COLO829 (cell line): ENCODE measurements around the gene GLIS2.
"Not testable (repeated sequence)": the region's sequence is repeated elsewhere in the genome, so short reads cannot be mapped to it uniquely, and the experiment has no call there.

Experiments used
- DNase-seq: peaks from one replicate; pipeline ENCODE4 v3.0.0; 2012; ENCODE audit warnings: low spot score

GLIS2 gene

DNA sequence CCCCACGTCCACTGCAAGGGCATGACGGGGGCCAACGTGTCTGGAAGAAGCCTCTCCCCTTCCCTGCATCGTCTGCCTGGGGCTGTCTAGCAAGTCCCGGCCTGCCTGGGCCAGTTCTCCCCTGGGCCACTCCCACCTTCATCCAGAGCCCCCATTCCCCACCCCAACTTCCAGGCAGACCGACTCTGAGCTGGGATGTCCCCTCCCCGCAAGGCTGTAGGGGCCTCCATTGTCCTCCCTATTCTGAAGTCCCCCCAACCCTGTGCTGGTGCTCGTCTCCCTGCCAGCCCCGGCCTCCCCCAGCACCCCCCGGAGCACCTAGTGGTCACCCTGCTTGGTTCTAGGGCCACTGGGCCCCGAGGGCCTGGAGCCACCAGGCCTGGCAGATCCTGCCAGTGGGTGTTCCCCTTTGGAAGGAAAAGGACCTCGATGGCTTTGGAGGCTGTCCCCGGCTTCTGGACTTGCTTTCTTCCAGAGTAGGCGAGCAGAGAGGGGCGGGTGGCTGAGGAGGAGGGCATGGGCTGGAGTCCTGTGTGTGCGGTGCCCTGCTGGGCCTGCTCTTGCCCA, 4.8 kb downstream of the GLIS2 start:
- no peak for DNase-seq

DNA sequence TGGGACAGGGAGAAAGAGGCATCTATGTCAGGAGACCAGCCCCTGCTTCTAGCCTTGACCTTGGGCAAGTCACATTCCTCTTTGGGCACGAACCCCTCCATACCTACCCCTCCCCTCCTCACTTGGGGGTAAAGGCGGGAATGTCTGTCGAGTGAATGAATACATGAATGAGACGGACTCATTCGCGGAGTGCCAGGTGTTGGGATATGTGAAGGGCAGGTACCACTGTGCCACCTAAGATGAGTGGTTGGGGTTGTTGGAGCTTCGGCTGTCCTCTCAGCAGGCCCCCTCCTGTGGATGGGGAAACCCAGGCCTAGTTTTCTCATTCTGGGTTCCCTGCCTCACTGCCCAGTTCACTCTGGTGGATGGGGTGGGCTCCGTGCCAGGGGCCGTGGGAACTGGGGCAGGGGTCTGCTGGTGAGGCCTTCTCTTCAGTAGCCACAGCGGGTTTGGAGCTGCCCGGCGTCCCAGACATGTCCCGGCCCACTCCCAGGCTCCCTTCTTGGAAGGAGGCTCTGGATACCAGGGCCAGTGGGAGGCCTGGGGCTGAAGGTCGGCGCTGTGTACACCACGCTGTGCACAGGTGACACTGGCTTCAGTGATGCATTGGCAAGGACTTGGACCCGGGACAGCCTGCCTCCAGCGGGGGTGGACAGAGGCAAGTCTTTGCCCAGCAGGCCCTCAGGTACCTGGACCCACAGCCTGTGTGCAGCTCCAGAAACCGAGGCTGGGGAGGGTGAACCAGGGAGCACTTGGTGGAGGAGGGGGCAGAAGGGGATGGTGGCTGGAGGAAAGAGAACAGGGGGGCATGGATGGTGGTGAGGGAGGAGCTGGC, 5.6 kb downstream of the GLIS2 start:
- no peak for DNase-seq

DNA sequence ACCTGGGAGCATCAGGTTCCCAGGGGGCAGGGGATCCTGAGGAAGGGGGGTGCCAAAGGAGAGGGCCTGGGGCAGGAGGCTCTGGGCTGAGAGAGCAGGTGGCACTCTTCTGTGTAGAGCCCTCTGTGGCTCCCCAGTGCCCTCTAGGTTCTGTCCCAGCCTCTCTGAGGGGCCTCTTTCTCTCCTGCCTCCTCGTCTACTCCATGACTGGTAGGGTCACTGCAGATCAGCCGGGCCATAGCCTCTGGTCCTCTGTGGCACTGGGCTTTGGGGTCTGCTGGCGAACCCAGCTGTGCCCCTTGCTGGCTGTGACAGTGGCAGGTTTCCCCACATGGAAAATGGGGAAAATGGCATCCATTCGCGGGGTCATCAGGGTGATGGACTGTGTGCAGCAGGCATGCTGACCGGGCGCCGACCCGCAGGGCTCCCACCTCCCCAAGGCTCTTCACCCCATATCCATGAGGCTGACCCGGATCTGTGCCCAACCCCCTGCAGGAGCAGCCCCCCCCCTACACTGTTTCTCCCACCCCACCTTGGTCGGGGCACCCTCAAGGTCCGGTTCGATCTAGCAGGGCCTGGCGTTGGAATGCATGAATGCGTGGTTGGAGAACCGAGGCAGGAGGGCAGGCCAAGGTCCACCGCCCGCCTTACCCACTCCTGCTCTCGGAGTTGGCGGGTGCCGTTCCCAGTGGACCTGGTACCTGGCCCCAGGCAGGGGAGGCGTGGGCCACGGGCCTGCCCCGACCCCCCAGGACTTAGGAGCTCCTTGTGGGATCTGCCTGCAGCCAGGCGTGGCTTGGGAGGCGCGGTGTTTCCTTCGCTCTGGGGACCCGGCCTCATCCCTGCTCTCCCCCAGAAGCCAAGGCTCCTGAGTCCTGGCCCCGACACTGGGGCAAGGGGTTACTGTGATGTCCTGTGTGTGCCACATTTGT, 6.5 kb downstream of the GLIS2 start:
- no peak for DNase-seq

DNA sequence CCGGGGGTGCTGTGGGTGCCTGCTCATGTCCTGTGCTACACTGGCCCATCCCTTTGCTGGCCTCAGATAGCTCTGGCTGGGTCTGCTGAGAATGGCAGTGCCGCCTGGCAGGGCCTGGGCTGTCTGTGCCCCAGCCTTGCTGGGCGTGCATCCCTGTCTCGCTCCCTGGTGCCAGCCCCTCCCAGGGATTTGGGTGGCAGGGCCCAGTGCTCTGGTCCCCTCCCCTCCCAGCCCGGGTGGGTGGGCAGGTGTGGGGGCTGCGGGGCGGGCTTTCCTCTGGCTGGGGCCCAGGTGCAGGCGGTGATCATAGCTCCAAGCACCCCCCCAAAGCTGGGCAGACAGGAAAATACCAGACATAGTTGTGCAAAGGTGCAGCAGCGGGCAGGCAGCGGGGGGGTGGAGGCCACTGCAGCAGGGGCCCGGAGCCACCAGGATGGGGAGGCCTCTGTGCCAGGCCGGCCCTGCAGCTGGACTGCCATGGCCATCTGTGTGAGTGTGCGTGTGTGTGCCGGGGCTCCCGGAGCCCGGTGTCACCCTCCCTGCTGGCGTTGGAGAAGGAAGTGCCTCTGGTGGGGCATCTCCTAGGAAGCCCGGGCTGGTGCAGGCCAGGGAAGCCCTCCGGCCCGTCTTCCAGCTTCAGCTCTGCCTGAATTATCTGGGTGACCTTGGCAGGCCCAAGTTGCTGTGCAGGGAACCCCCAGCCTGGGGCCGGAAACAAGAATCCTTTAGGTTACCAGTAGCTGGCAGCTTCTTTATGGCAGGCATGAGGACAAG, 7.4 kb downstream of the GLIS2 start:
- DNase-seq: no peak

DNA sequence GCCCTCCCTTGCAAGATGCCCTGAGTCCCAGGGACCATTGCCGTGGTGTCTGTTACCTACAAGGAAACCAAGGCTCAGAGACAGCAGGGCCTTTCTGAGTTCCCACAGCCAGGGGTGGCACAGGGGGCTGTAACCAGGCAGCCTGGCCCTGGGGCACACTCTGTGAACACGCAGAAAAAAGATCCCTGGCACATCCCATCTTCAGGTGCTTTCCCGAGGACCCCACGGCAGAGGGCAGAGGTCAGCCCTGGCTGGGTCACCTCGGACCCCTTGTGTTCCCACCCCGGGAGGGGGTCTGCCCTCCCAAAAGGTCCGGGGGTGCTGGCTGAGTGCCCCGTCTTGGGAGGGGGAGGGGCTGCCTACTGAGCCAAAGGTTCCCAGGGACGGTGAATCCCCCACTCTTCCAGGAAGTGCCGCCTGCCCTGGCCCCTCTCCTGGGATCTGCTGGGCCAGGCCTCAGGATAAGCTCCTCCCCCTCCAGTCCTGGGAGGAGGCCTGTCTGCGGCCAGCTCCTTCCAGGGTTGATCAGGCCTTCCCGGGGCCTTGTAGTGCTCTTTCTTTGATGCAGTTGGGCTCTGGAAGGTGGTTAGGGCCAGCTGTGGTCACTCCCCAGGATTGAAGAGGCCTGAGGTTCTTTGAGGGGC, 8.1 kb downstream of the GLIS2 start:
- DNase-seq: peak; percentile 48

DNA sequence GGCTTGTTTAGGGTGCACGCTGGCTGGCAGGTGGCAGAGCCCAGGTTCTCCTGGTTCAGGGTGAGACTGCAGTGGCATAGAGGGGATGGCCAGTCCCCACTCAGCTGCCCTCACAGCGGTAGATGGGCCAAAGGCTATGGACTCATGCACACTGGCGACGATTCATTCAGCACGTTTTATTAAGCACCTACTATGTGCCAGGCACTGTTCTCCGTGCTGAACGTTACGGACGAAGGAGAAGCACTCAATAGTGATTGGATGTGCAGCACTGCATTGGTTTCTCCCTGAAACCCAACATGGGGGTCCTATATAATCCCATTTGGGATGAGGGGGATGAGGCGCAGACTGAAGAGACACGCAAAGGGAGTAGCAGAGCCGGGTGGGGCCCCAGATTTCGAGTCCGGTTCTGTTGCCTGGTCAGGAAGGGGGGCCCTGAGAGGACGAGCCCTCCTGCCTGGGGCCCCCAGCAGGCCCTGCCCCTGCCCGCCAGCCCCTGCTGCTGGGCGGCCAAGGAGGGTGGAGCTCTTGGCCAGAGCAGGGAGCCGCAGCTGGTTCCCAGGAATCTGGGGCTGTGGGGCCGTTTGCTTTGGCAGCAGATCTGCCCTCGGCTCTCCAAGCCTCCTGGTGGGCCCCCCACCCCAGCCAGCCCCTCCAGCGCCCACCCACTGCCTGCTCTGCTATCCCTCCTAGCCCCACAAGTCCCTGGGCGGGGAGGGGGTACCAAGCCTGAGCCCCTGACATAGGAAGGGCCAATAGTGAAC, 8.8 kb downstream of the GLIS2 start:
- DNase-seq: no peak

DNA sequence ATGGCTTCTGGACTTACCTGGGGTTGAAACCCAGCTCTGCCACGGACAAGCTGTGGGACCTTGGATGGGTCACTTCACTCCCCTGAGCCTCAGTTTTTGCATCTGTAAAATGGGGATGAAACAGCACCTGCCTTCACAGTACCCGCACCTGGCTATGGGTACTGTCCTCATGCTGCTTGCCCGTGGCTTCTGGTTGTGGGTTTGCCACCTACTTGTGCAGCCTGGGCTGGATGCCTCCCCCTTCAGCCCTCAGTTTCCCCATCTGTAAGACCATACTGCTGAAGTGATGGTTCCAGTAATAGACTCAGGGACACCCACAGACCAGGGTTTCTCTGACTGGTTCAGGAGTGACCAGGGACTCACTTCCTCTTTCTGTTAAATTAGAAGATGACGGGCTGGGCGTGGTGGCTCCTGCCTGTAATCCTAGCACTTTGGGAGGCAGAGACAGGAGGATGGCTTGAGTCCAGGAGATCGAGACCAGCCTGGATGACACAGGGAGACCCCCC, 9.4 kb downstream of the GLIS2 start:
- no peak for DNase-seq

DNA sequence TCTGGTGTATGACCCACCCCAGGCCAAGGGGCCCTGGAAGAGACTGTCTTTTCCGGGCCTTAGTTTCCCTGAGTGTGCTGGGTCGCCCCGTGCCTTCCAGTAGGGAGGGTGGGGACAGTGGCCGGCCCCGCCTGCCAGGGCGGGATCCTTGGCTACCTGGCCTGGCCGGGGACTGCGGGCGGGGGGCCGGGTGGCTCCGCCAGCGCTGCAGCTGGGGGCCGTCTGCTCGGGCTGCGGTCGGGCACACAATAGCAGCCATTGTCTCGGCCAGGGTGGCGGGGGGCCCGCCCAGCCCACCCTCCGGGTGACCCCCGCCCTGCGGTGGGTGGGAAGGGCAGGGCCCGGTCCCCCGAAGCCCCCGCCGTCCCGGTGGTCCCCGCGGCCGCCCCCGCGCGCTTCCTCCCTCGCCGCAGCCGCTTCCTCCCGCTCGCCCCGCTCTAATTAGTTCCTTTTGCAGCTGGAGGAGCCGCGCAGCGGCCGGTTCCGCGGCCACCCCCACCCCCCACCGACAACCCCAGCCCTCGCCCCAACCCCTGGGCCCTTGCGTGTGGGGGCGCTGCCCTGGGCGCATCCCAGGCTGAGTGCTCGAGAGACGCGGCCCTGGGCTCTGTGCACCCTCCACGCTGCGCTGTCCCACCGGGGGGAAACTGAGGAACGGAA, 11.6 kb downstream of the GLIS2 start:
- DNase-seq: no peak

DNA sequence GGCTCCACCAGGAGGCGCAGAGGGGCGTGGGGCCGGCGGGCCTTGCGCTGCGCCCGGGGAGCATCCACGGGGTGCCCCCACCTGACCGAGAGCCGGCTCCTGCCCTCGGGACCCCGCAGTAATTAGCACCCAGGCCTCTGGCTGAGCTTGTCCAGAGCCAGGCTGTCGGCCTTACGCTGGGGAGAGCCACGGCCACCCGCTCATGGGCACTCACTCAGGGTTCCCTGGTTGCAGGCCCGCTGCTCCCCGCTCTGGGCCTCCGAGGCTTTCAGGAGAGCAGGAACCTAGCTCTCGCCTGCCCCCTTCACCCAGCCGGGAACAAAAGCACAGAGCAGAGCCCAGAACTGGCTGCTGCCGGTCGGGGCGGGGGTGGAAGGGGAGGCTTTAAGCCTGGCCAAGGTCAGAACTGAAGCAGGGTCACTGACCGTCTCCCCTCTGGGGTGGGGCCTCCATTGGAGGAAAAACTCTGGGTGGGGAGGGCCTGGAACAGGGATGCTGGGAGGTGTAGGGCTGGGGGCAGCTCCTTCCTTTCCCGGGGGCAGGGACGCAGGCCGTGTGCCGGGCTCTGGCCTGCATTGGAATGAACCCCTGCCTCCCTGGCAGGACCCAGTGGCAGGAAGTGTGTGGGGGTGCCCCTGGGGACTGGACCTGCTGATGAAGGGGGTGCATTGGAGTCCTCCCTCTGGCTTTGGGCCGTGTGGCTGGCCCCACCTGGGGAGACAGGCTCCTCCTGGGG, 12.3 kb downstream of the GLIS2 start:
- DNase-seq: no peak

DNA sequence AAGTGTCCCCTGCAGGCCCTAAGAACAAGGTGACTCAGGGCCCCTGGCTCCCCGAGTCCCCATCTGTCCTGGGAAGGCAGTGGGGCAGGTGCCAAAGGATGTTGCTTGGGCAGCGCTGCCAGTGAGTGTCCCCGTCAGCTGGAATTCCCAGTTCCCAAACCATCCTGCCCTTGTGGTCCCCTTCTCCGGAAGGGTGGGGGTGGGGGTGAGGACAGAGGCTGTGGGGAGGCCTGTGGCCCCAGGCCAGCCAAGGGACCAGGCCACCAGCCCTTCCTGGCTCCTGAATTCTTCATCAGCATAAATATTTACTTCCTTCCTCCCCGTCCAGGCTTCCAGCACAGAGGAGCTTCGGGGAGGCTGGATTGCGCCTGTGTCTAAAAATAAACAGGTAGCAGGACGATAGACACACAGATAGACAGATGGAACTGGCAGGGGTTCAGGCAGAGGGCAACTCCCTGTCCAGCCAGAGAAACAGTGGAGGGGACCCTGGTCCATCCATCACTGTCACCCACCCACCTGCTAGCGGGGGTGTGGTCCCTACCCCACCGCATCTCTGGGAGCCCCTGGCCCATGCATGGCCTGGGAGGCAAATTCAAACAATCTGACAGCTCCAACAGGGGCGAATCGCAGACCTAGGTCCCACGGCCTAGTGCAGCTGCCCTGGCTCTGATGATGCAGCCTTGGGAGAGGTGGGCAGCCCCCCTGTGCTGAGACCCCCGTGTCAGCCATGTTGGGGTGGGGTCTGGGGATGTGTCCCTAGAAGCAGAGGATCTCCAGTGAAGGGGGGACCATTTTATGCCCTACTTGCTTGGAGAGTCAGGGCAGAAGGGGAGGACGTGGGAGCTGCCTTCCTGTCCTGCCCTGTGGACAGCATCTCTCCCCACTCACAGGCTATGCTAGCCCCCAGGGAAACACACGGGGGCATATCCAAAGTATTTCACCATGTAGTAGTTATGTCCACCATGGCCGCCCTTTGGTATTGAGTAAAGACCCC, 13.2 kb downstream of the GLIS2 start:
- DNase-seq: no peak

DNA sequence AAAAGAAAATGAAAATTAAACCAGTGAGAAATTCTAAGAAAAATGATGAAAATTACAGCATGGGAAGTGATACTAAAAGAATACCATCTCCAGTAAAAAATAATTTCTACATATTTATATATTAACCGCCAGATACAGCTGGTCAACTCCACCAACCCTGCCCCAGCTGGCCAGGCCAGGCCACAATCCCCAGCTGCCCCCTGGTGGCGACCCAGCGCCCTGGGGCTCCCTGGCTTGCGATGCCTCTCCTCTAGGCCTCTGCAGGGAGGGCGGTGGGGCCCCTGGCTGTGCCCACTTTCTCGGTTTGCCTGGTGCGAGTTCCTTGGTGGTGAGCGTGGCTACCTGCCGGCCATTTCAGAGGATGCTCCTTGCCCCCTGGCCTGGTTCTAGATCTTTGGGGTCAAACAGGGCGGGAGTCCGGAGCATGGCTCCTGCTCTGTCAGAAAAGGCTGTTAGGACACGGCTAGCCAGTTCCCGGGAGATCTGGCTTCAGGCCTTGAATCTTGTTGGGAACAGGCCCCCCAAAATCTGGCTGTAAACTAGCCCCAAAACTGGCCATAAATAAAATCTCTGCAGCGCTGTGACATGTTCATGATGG, 14.5 kb downstream of the GLIS2 start:
- DNase-seq: peak; percentile 73

DNA sequence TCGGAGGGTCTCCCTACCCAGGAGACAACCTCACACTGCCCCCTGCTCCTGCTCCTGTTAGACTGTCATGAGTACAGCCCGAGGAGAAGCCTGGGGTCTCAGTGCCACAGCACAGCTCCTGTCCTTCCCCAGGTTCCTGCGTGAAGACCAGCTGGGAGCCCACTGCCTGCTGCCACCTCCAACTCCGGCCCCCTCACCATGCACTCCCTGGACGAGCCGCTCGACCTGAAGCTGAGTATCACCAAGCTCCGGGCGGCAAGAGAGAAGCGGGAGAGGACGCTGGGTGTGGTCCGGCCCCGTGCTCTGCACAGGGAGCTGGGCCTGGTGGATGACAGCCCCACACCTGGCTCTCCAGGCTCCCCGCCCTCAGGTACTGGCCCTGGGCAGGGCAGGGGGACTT, 16.2 kb downstream of the GLIS2 start:
- no peak for DNase-seq

DNA sequence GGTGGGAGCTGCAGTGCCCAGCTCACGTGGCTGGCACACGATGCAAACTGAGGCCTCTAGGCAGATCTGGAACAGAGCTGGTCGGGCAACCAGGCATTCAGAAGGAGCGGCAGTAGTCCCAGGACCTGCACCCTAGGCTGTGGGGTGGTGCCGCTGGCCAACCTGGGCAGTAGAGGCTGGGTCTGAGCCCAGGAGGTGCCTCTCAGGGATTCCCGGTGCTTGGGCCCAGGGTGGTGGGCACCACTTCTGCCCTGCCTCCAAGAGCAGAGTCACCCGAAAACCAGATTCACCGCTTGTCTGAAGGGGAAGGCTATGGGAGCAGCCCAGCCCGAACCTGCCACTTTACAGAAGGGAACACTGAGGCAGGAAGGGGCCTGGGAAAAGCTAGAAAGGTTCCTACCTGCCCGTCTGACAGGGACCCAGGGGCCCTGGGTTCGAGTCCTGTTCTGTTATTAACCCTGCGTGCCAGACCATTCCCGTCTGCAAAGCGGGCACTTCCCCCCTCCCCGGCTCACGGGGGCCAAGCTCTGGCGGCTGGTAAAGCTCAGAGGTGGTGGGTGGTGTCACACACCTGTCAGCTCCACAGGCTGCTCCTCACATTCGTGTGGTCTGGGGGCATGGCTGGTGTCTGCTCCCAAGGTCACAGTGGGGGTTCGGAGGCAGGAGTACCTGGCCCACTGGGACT, 16.9 kb downstream of the GLIS2 start:
- no peak for DNase-seq

DNA sequence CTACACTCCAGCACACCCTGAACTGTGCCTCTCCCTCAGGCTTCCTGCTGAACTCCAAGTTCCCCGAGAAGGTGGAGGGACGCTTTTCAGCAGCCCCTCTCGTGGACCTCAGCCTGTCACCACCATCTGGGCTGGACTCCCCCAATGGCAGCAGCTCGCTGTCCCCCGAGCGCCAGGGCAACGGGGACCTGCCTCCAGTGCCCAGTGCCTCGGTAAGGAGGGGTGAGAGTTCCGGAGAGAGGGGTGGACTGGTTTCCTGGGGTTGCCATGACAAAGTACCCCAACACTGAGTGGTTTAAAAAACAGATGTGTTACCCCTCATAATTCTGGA, 17.4 kb downstream of the GLIS2 start:
- no peak for DNase-seq

DNA sequence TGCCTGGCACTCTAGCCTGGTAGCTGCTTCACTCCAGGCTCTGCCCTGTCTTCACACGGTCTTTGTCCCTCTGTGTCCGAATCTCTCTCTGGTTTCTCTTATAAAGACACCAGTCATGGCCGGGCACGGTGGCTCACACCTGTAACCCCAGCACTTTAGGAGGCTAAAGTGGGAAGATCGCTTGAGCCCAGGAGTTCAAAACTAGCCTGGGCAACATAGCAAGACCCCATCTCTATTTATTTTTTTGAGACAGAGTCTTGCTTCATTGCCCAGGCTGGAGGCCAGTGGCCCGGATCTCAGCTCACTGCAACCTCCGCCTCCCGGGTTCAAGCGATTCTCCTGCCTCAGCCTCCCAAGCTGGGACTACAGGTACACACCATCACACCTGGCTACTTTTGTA, 17.8 kb downstream of the GLIS2 start:
- DNase-seq: not testable (repeated sequence)

DNA sequence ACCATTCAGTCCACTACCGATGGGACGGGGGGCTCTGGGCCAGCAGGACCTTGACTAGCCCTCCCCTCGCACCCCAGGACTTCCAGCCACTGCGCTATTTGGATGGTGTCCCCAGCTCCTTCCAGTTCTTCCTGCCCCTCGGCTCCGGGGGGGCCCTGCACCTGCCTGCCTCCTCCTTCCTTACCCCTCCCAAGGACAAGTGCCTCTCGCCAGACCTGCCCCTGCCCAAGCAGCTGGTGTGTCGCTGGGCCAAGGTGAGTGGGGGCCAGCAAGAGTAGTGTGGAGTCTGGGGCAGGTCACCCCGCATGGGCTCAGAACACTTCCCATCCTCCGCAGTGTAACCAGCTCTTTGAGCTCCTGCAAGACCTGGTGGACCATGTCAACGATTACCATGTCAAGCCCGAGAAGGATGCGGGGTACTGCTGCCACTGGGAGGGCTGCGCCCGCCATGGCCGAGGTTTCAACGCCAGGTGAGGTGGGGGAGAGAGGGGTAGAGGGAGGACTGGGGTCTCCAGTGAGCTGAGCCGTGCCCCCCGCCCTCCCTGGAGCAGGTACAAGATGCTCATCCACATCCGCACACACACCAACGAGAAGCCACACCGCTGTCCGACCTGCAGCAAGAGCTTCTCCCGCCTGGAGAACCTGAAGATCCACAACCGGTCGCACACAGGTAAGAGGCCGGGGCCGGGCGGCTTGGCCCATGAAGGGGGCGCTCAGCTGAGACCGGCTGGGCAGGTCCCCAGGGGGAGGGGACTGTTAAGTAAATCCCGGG, 19.0 kb downstream of the GLIS2 start:
- DNase-seq: no peak
